GM19372 (cell line): ENCODE measurements around the gene PNPT1.
"Not testable (repeated sequence)": the region's sequence is repeated elsewhere in the genome, so short reads cannot be mapped to it uniquely, and the experiment has no call there.

ENCODE experiments used
- ATAC-seq: cut with Tn5 transposase; IDR thresholded peaks from one replicate; pipeline ENCODE4 v1.9.1; 2021; ENCODE audit warnings: mild to moderate bottlenecking, low read depth, moderate library complexity; ENCODE audit not compliant: unreplicated experiment

Gene PNPT1

DNA sequence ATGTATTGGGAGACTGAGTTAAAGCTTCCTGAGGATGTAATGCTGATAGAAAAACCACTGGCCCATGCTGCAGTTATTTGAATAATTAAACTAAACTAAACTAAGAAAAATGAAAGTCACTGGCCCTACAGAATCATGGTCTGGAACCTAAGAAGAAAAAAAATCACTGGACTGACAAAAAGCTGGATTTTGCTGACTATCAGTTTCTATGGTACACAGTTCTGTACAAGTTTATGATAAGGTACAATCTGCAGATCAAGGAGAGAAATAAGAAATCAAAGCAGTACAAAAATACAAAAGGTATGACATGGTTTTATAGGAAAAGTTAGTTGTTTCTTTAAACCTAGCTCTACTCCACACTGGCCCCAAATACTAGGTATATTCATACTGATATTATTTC, 91.8 kb downstream of the PNPT1 start:
- ATAC-seq = no peak

DNA sequence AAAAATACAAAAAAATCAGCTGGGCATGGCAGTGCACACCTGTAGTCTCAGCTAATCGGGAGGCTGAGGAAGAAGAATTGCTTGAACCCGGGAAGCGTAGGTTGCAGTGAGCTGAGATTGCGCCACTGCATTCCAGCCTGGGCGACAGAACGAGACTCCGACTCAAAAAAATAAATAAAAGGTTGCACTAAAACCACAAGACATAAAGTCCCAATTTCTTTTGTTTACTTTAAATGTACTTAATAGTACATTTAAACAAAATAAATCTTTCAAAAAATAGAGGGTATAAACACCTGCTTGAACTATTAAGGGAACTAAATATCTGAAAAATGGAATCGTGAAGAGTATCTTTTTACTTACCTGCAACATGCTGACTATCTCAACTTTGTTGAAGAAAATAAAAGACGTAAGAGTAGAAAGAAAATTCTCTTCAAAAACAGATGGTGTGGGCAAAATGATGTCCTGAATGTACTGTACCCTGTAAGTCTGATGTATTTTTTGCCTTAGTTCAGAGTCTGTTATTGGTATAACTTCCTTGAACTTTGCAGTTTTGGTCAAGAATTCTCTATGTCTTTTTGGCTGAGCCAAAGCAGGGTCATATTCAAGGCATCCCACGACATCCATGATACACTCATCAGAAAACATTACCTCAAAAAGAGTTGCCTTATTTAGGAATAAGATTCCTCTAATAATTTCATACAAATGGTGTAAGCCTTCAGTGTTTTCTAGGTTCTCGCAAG, 95.4 kb downstream of the PNPT1 start:
- no peak for ATAC-seq

DNA sequence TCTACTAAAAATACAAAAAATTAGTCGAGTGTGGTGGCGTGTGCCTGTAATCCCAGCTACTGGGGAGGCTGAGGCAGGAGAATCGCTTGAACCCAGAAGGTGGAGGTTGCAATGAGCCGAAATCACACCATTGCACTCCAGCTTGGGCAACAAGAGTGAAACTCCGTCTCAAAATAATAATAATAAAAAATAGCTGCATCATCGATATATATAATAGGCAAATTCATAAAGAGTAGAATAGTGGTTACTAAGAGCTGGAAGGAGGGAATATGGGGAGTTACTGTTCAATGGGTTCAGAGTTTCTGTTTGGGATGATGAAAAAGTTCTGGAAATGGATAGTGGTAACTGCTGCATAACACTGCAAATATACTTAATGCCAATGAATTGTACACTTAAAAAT, 96.8 kb downstream of the PNPT1 start:
- ATAC-seq = not testable (repeated sequence)

DNA sequence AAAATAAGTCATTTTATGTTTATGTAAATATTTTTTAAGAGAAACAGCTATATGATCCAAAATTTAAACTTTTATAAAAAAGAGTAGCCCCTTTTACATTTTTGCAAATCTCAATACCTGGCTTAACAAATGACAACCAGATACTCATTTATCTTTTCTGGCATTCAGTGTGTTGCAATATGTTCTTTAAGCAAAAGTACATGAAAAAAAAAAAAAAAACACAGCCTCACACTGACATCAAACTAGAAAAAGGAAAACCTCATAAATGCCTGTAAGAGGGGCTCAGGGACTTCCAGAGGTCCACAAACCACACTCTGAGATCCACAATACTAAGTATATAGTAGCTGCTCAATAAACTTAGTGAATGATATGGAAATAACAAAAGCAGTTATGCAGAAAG, 98.1 kb downstream of the PNPT1 start:
- no peak for ATAC-seq

DNA sequence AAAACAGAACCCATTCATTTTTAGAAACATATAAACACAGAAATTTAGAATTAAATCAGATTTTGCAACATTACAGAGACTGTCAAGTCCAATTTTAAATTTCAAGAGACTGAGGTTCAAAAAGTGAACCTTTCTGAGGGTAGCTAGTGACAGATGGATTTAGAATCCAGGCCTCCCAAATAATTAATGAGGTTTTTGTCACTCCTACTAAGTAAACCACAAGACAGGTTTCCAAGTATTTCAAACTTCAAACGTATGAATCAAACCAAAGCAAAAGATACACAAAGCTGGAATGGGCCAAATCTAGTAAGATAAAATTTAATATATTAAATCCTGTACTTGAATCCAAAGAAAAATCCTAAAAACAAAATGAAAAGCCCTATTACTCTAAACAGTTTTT, 101.5 kb downstream of the PNPT1 start:
- ATAC-seq = no peak

DNA sequence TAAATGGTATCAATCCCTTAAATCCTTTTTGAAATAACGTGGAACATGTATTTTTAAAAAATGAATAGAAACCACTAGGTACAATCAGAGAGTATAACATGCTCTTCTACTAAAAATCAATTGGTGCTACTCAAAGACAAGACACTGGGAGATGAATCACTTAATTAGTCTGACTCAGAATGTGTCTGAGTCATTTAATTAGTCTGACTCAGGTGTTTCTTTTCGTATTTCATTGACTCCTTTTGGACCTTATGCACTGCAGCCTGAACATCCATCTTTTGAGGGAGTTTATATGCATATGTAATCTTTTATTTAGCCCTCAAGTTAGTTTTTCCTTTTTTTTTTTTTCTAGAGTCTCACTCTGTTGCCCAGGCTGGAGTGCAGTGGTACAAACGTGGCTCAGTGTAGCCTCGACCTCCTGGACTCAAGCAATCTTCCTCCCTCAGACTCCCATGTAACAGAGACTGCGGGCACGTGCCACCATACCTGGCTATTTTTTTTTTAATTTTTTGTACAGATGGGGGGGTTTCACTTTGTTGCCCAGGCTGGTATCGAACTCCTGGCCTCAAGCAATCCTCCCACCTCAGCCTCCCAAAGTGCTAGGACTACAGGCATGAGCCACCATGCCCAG, 102.7 kb downstream of the PNPT1 start:
- no peak for ATAC-seq

DNA sequence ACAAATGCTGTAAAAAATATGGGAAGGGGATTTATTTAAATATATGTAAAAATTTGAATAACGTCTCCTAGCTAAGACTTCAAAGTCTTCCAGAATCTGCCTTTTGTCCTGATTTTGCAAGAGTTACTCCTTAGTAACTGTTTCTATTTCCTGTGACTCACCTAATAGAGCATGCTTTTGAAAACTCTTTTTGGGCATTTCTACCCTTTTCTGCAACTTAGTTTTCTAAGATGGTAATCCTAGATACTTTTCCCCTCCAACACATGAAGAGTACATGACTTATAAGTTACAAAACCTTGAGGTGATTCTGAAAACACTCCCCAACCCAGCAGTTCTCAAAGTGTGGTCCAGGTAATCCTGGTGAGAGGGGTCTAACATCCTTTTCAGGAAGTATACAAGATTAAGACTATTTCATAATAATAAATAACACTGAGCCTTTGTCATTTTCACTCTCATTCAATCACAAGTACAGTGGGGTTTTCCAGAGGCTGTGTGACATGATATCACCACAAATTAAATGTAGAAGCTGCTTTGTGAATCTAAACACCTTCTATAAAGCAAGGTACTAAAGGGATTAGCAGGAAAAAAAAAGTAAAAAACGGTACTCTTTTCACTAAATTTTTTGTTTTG, 108.1 kb downstream of the PNPT1 start:
- ATAC-seq = no peak
